Amniotic epithelial cell (primary cell): ENCODE data around the gene DTL.
A peak's percentile ranks its signal among the peaks of the same experiment; 100 is the strongest.

Experiments
- DNase-seq: peaks from one replicate; pipeline ENCODE4 v3.0.0-alpha.2; 2010; ENCODE audit warnings: low read depth

DTL gene

DNA sequence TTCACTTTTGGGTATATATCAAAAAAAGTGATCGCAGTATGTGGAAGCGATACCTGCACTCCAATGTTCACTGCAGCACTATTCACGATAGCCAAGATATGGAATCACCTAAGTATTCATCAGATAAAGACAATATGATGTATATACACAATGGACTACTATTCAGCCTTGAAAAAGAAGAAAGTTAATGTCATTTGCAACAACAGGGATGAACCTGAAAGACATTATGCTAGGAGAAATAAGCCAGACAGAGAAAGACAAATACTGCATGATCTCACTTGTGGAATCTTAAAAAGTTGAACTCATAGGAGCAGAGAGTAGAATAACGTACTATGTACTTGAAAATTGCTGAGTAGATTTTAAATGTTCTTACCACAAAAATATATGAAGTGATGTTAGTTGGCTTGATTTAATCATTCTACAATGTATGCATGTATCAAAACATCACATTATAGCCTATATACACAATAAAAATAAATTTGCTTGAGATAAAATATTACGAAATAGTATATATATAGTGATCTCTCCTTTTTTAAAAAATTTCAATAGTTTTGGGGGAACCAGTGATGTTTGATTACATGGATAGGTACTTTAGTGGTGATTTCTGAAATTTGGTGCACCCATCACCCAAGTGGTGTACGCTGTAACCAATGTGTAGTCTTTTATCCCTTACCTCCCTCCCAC lies 56.0 kb downstream of the DTL start:
- no peak for DNase-seq

DNA sequence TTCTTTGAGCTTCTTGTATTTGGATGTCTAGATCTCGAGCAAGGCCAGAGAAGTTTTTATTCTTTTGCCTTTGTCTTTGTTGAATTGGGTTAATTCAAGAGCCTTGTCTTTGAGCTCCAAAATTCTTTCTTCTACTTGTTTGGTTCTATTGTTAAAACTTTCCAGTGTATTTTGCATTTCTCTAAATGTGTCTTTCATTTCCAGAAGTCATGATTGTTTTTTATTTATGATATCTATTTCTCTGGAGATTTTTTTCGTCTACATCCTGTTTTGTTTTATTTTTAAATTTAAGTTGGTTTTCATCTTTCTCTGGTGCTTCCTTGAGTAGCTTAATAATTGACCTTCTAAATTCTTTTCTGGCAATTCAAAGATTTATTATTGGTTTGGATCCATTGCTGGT lies 61.8 kb downstream of the DTL start:
- no peak for DNase-seq

- DNase-seq = no peak
These were observed 62.8 kb downstream of the DTL start for GRCh38 chr1:212098310-212098709.

GRCh38 chr1:212098771-212099170 lies 63.2 kb downstream of the DTL start:
- DNase-seq = no peak

DNA sequence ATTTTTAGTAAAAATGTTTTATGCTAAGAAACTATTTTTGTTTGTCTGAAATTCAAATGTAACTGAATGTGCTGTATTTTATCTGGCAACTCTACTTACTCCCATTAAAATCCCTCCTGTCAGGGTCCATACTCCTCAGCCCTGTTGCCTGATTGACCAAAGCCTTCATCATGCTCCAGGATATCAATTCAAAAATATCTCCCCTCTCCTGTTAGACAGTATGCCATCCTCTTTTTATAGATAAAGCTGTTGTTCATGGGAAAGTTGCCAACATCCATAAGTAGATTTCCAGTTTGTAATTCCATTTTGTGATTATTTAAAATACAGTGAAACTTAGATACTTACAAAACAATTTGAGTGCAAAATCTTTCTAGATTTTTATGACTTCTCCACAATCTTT lies 65.7 kb downstream of the DTL start:
- no peak for DNase-seq

DNA sequence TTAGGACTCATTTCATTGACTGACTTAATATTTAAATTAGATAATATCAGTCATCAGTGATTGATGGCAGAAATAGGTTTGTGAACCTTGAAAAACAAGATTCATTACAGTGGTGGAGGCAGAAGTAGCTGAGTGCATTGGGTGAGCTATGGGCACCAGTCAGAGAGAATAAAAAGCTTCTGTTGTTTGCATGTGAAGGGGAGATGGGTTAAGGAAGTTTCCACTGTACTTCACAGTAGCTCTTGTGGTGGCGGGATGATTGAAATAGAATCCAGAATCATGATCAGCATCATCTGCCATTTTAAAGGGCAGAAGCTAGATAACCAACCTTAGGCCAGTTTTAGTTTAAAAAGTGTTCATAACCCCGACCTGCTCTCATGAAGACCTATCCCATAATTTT lies 66.2 kb downstream of the DTL start:
- no peak for DNase-seq

DNA sequence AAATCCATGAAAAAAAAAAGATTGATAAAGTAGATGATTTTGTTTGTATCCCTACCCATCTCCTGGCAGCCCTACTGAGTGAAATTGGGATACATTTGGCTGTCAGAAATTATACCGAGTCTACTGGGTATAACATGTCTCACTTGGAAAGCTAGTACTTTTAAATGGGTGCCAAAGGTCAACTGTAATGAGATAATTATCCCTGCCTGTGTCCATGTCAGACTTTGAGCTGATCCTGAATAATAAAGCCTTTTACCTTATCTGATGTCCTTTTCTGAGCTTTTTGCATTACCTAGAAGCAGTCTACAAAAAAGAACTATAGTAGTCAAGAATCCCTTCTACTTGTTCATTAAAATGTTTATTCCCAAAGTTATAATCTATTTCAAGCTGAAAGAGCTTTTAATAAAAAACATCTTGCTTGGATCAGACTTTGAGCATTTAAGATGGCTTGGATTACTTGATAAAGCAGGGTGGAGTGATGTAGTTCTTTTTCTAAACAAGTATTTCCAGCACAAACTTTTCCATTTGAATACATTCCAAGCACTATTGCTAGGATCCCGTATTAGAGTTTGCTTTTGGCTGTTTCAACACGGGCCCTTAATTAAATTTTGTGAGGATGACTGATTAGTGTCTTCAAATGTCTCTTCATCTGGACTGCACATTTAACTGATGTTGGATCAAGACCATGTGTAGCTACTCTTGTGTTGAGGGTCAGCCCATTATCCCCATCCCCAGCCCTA lies 69.2 kb downstream of the DTL start:
- no peak for DNase-seq

- DNase-seq = no peak
These were observed 70.8 kb downstream of the DTL start for GRCh38 chr1:212106286-212106792.

DNA sequence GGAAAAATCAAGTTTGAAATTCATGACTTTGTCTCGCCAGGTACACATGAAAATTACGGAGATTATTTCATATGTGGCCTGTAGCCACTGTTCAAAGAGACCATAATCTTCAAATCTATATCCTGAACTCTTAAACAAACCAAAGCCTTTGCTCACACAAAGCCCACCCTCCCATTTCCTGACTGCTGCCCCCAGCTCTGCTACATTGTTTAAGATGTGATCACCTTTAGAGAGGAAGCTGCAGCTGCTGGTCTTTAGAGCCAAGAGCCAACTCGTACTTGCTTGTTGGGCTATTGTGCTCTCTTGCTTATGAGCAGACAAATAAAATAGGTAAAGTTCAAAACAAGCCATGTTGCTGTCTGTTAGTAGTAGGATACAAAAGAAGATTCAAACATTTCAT lies 71.9 kb downstream of the DTL start:
- DNase-seq = no peak

- no peak for DNase-seq
These were observed 72.6 kb downstream of the DTL start for GRCh38 chr1:212108187-212108586.

DNA sequence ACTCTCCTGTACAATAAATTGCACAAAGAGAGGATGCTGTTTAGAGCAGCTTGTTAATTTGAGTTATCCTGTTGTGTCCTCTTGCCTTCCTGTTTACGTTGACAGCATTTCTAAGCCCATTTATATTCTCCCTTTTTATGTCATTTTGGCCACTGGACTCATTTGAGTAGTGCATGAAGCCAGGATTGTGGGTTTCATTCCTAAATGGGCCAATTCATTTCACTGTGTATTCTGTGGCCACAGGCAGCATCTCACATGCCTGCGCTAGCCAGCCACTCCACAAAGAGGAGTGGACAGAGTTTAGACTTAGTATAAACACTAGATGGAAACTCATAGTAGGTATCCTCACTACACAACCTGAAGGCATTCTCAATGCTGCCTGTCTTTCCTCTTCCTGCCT lies 73.4 kb downstream of the DTL start:
- no peak for DNase-seq

DNA sequence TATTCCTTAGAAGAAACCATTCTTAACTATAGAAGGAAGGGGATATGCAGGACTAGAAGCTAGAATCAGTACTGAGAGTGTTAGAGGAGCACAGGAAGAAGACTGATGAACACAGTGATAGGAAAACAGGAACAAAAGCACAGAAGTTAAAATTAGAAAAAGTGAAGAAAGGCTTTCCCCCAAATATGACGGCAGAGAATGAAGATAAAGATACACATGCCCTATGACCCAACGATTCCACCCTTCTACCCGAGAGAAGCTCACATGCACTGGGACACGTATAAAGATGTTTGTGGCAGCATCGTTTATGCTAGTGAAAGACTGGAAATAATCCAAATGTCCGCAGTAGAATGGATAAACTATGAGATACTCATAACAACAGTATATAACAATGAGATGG lies 74.2 kb downstream of the DTL start:
- no peak for DNase-seq

DNA sequence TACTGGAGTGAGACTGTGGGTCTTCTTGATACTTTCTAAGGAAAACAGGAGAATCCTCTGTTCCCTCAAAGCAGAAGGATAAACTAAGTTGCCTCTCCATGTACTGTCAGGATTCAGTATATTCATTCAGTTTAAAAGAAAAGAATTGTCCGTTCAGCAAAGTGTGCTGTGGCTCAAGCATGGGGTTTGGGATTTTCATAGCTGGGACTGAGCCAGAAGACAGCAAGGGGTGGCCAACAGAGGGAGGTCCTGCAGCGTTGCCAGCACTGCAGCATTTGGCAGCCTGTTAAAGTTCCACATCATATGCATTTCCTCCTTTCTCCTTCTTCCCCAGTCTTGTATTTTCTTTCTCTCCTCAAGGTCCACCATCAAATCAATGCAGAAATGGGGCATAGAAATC lies 75.1 kb downstream of the DTL start:
- no peak for DNase-seq

DNA sequence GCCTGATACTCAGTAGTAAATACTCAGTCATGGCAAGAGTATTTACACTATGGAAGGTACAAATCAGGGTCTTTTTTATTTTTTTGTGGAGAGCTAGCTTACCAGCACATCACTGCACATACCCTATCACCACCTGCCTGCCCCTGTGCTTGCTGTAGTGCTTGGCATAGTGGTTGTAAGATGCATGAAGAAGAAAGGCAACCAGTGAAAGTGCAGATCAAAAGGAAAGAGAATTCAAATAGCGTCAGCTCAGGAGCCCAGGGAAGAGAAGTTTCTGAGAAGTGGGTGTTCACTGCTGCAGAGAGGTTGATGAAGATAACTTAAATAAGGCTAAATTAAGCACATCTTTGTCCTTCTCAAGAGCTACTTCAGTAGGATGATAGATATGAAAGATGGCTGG lies 76.0 kb downstream of the DTL start:
- no peak for DNase-seq

DNA sequence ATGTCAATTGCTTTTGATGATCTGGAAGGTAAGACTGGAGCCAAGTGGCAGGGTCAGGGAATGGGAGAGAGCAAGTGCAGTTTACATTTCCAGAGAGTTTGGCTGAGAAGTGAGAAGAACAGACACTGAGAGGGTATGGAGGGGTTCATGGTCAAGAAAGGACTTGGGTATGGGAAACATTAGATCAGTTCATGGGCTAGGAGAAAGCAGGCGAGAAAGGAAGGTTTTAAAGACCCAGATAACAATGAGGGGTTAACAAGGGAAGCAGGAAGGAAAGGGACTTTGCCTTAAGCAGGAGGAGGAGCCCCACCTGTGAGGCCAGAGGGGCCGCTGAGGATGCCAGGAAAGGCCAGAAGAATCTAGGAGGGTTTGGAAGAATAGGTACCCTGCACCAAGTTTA lies 78.2 kb downstream of the DTL start:
- DNase-seq = no peak

GRCh38 chr1:212118167-212118871 lies 82.8 kb downstream of the DTL start:
- peak; percentile 61 for DNase-seq

GRCh38 chr1:212118872-212119260 lies 83.3 kb downstream of the DTL start:
- DNase-seq = no peak

DNA sequence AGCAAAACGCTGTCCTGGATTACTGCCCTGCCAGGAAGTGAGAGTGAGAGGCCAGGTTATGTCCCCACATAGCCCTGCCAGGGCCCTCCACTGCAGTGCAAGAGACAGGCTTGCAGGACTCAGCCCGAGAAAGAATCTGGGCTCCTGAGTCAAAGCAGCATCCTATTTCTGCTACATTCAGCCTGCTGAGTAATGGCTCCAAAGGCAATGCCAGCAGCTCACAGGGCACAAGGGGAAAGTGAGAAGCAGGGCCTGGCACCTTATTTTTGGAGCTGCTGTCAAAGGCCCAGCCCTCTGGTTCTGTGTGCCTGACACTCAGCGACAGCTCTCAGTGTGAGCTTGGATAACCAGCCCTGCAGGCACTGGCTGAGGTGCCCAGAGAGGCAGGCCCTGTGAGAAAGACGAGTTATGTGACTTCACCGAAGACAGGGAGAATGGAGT lies 83.9 kb downstream of the DTL start:
- no peak for DNase-seq

DNA sequence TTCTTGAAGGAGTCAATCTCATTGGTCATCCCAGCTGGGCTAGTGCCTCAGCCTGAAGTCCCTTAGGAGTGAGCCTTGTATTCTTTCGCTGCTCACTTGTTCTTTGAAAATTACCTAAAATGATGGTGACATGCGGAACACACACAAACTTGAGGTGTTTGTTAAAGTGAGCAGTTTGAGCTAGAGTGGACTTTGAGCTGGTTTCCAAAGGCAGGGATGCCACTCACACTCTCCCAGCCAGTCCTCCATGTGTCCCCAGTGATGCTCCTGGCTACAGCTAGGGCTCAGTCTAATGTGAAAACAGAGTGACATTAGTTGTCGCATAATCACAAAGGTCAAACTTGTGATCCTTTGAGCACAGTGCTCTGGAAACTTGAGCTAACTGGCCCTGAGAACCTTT lies 84.3 kb downstream of the DTL start:
- DNase-seq = no peak

- peak; percentile 81 for DNase-seq
These were observed 86.2 kb downstream of the DTL start for GRCh38 chr1:212121779-212122178.

DNA sequence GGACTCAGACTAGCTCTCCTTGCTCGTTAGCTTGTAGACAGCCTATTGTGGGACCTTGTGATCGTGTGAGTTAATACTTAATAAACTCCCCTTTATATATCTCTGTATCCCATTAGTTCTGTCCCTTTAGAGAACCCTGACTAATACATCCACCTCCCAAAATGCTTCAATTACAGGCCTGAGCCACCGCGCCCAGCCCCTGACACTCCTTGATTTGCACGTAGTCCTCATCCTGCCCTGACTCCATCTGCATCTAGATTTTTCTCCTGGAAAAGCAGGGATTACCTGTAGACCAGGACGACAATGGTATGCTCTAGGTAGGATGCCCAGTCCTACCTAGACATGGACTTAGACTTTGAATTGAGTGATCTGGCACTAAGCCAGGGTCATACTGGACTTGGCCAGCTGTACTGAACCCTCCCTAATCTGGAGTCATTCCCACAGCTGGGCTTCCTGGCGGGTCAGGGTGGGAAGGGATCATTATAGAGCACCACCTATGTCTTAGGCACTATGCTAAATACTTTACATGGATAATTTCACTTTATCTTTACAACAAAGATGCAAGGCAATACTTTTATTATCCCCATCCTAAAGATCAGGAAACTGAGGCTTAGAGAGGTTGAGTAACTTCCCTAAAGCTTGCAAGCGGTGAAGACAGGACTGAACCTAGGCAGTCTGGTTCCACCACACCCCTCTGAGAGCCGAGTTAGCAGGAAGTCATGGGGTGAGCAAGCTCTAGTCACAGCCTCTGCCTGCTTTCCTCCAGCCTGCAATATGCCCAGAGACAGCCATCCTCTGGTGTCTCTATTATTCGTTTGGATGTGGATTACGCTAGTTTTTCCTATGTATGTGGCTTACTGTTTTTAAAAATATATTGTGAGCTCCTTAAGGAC lies 89.4 kb downstream of the DTL start:
- no peak for DNase-seq

DNA sequence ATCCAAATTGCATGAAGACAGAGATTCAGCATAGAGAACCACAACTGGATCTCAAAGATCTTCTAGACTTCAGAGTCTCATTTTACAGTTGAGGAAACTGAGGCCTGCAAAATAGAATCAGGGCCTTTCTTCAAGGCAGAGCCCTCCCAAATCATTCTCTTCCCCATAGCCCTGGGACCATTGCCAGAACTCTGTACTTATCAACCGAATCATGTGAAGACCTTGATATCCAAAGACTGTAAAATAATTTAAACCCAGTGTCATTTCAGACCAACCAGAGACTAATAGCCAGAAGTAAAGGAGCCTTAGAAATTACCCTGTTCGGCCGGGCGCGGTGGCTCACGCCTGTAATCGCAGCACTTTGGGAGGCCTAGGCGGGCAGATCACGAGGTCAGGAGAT lies 90.1 kb downstream of the DTL start:
- DNase-seq = no peak
